EH (cell line): Measurements from ENCODE around the gene ATP6V1F.

Experiments
- DNase-seq: peaks from one replicate; pipeline ENCODE4 v3.0.0-alpha.2; 2015; ENCODE audit warnings: low read depth

ATP6V1F gene

GRCh38 chr7:128849156-128849515 lies 13.5 kb upstream of the ATP6V1F start:
- no peak for DNase-seq

- DNase-seq = no peak
These were observed 12.7 kb upstream of the ATP6V1F start for GRCh38 chr7:128849804-128850490.

- no peak for DNase-seq
These were observed 10.0 kb upstream of the ATP6V1F start for GRCh38 chr7:128852537-128853254.

GRCh38 chr7:128853799-128854198 lies 8.9 kb upstream of the ATP6V1F start:
- DNase-seq = no peak

GRCh38 chr7:128854396-128854795 lies 8.3 kb upstream of the ATP6V1F start:
- DNase-seq = no peak

- no peak for DNase-seq
These were observed 7.1 kb upstream of the ATP6V1F start for GRCh38 chr7:128855559-128855958.

GRCh38 chr7:128856001-128856718 lies 6.5 kb upstream of the ATP6V1F start:
- DNase-seq = no peak

GRCh38 chr7:128858380-128859231 lies 4.0 kb upstream of the ATP6V1F start:
- DNase-seq = no peak

- no peak for DNase-seq
These were observed 3.2 kb upstream of the ATP6V1F start for GRCh38 chr7:128859232-128860157.

GRCh38 chr7:128860158-128861073 lies 2.2 kb upstream of the ATP6V1F start:
- DNase-seq = peak; percentile 62

GRCh38 chr7:128861957-128862570 lies 592 bp upstream of the ATP6V1F start:
- DNase-seq = no peak

GRCh38 chr7:128863433-128863989 lies 855 bp downstream of the ATP6V1F start:
- peak; percentile 79 for DNase-seq

- no peak for DNase-seq
These were observed 2.6 kb downstream of the ATP6V1F start for GRCh38 chr7:128865303-128865702.

GRCh38 chr7:128865996-128866877 lies 3.6 kb downstream of the ATP6V1F start:
- DNase-seq = no peak

GRCh38 chr7:128867241-128867640 lies 4.6 kb downstream of the ATP6V1F start:
- DNase-seq = no peak

- DNase-seq = peak; percentile 30
These were observed 5.4 kb downstream of the ATP6V1F start for GRCh38 chr7:128867842-128868623.

- DNase-seq = no peak
These were observed 6.0 kb downstream of the ATP6V1F start for GRCh38 chr7:128868624-128869137.
